Muscle of arm (tissue), 12 donors: ENCODE measurements around the gene STIM1. TPM values are rescaled to one million over a fixed set of nuclear protein-coding genes. Genes with fewer than 3 reads are reported as not detected.
"Not testable (repeated sequence)": the region's sequence is repeated elsewhere in the genome, so short reads cannot be mapped to it uniquely, and the experiment has no call there.

ENCODE experiments used
- DNase-seq: peaks from one replicate; pipeline ENCODE4 v3.0.0-alpha.2; 2013
- polyA plus RNA-seq, 12 donors: library from polyadenylated mRNA; unstranded; fragments of 120-200 nt; gene quantifications; one replicate each; pipeline ENCODE4 v1.2.1, GENCODE V29; 2013; ENCODE audit not compliant: insufficient read length in 12 of 12

STIM1 gene
- polyA plus RNA-seq, 12 donors, result 55.0 to 120 (median 103) TPM; not detected in 1

GRCh38 chr11:4022669-4023068, 167.2 kb downstream of the STIM1 start:
- no peak for DNase-seq

- DNase-seq, result peak; percentile 59
Measured at GRCh38 chr11:4025248-4025966, 169.9 kb downstream of the STIM1 start.

GRCh38 chr11:4025967-4026324, 170.5 kb downstream of the STIM1 start:
- DNase-seq, result peak; percentile 65

- no peak for DNase-seq
Measured at GRCh38 chr11:4026389-4026788, 170.9 kb downstream of the STIM1 start.

GRCh38 chr11:4027746-4028145, 172.3 kb downstream of the STIM1 start:
- DNase-seq, result no peak

GRCh38 chr11:4030197-4030596, 174.7 kb downstream of the STIM1 start:
- no peak for DNase-seq

GRCh38 chr11:4032097-4032496, 176.6 kb downstream of the STIM1 start:
- DNase-seq, result no peak

- DNase-seq, result no peak
Measured at GRCh38 chr11:4035985-4036384, 180.5 kb downstream of the STIM1 start.

- no peak for DNase-seq
Measured at GRCh38 chr11:4039011-4039410, 183.5 kb downstream of the STIM1 start.

GRCh38 chr11:4040461-4040860, 185.0 kb downstream of the STIM1 start:
- DNase-seq, result no peak

- no peak for DNase-seq
Measured at GRCh38 chr11:4041731-4042391, 186.4 kb downstream of the STIM1 start.

- no peak for DNase-seq
Measured at GRCh38 chr11:4044976-4045646, 189.6 kb downstream of the STIM1 start.

GRCh38 chr11:4048340-4048739, 192.9 kb downstream of the STIM1 start:
- DNase-seq, result no peak

GRCh38 chr11:4049006-4049405, 193.5 kb downstream of the STIM1 start:
- no peak for DNase-seq

GRCh38 chr11:4050138-4050537, 194.7 kb downstream of the STIM1 start:
- no peak for DNase-seq

GRCh38 chr11:4053200-4053599, 197.7 kb downstream of the STIM1 start:
- DNase-seq, result not testable (repeated sequence)

GRCh38 chr11:4054643-4055042, 199.2 kb downstream of the STIM1 start:
- no peak for DNase-seq

- no peak for DNase-seq
Measured at GRCh38 chr11:4059424-4059823, 204.0 kb downstream of the STIM1 start.

GRCh38 chr11:4060182-4060923, 204.9 kb downstream of the STIM1 start:
- no peak for DNase-seq

GRCh38 chr11:4061700-4062099, 206.2 kb downstream of the STIM1 start:
- DNase-seq, result no peak

- no peak for DNase-seq
Measured at GRCh38 chr11:4063348-4063747, 207.9 kb downstream of the STIM1 start.

GRCh38 chr11:4064278-4064955, 209.0 kb downstream of the STIM1 start:
- DNase-seq, result no peak
